Urothelium cell line (cell line): Measurements from ENCODE around the gene DNER.

Source experiments
- DNase-seq: peaks from one replicate; pipeline ENCODE4 v3.0.0; 2011; ENCODE audit warnings: low spot score, mixed read lengths
- FAIRE-seq: peaks from 2 replicates; lab custom pipeline; 2011; peaks lifted over from hg19 to GRCh38; lab: Jason Lieb, UNC

DNER gene

DNA sequence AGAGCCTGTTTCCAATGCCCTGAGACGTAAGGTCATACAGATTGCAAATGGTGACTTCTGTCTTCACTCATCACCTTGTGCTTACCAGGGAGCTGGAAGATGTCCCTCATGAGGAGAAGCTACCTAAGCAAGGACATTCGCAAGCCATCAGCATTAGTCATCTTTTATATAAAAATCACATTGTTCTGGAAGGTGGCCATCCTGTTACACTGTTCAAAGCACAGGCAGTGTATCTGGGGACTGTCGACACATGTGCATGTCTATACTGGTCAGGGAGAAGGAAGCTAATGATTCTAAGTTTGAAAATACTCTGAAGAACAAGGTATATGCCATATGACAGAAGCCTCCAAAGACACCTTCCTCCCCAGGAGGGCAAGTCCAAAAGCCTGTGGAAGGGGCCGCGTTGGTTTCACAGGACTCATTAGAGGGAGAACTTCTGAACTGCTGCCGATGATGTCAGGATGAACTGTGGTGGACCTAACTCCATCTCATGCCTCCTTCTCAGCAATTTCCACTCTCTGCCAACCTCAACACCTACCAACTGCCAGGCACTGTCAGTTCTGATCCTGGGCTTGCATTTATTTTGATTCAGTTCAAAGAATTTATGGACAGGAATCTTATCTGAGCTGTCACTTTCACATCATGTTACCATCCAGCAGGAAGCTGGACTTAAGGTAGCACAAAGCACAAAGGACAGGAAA lies 39.4 kb downstream of the DNER start:
- FAIRE-seq (peak; percentile 46), DNase-seq (no peak)

GRCh38 chr2:229673676-229674075 lies 40.7 kb downstream of the DNER start:
- FAIRE-seq (no peak), DNase-seq (no peak)

GRCh38 chr2:229672021-229672420 lies 42.3 kb downstream of the DNER start:
- DNase-seq = no peak
- FAIRE-seq = no peak

- DNase-seq = no peak
- FAIRE-seq = no peak
Observed at GRCh38 chr2:229669841-229670240, 44.5 kb downstream of the DNER start.

GRCh38 chr2:229666811-229667210 lies 47.5 kb downstream of the DNER start:
- FAIRE-seq (no peak), DNase-seq (no peak)

GRCh38 chr2:229665158-229665557 lies 49.2 kb downstream of the DNER start:
- no peak for FAIRE-seq
- DNase-seq = no peak

DNA sequence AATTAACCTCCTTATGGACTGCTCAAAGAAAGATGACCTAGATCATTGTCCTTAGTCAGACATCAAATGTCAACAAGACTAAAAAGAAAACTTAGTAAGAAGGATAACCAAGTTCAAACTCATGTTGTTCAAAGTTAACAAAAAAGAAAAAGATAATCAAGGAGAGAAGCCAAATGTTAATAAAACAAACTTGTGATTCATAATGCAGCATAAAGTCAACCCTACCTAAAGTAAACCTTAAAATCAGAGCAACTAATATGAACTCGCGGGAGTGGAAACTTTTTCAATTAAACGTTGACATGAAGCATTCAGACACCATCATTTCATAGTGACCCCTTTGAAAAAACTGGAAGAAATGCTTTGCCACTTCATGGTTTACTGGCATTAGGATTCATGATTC lies 52.9 kb downstream of the DNER start:
- no peak for FAIRE-seq

GRCh38 chr2:229660951-229661350 lies 53.4 kb downstream of the DNER start:
- no peak for FAIRE-seq
- peak; percentile 43 for DNase-seq

More for the DNA sequence above, 52.9 kb downstream of the DNER start:
- DNase-seq = no peak

- DNase-seq (no peak), FAIRE-seq (peak; percentile 48)
Observed at GRCh38 chr2:229660391-229660790, 54.0 kb downstream of the DNER start.

DNA sequence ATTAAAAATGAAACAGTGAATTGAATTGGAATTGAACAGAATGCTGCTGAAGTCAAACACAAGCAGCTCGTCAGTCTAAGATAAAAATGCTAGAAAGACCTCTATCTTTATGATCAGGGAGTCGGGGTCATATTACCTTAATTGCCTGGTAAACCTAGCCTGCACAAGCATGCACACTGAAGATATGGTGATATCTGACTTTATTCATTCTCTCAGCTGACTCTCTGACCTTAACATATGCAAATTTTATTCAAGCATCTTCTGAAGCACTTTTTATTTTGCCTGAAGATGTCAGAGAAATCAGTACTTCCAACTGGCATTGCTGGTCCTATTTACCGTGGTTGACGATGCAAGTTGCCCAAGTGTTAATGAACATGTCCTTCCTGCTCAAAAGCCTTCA lies 56.4 kb downstream of the DNER start:
- DNase-seq (no peak), FAIRE-seq (no peak)

DNA sequence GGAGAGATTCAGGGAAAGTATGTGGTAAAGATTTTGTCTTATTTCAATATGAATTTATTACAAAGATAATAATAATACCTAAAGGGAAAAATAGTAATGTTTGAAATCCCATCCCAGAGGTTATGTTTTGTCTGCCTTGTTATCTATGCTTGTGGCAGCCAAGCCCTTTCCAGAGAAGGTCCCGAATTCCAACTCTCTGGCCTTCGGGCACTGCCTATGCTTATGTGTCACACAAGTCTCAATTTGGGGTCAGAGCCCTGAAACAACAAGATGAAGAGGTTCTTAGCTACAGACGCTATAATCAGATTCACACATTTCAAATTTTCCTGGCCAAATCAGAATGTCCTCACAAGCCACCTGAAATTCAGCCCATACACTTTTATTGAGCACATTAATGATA lies 59.9 kb downstream of the DNER start:
- FAIRE-seq (no peak), DNase-seq (no peak)

DNA sequence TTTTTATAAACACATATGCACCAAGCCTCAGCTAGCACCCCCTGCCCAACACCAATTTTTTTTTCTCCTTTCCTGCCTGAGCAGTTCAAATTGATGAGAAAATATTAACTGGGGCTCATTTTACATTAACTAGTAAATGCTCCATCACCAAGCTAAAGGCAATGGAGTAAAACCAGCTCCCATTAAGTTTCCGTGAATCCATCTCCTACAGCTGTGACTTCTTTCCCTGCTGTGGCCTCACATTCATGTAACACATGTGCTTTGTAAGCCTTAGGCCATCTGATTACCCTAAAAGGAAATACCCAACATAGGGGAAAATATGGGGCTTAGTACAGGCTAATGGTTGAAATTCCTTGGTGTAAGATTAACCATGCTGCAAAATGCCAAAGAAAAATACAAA lies 60.8 kb downstream of the DNER start:
- no peak for FAIRE-seq
- DNase-seq = no peak

GRCh38 chr2:229652796-229653195 lies 61.6 kb downstream of the DNER start:
- DNase-seq (no peak), FAIRE-seq (no peak)

DNA sequence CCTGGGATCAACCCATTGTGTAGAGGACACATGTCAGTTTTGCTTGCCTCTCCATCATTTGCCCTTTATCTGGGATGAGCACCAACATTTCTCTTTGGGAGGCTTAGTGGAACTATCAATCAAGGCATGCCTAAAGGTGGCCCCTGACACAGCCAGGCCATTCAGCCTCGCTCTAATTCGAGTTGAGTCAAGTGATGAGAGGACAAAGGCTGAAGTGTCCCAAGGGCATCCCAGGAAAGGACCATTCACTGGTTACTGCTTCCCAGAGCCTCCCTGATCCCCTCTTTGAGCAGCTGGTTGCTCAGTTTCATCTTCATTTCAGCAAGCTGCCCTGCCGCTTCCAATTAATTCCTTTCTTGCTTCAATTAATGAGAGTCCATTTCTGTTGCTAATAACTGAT lies 63.5 kb downstream of the DNER start:
- DNase-seq (no peak), FAIRE-seq (no peak)

DNA sequence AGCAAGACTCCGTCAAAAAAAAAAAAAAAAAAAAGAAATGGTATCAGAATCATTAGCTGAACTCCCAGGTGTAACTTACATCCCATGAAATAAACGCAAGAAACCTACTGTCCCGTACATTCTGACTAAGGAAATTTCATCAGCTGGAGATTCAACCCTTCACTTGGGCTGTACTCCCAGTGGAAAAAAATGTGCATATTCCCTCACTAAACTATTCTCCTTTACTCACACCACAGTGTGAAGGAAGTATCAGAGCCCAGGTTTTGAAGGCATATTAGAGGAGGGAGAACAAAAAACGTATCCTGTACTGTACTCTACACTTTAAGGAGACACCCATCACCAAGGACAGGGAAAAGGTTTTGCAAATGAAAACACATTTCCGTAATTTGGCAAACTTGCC lies 64.3 kb downstream of the DNER start:
- FAIRE-seq (no peak), DNase-seq (no peak)

DNA sequence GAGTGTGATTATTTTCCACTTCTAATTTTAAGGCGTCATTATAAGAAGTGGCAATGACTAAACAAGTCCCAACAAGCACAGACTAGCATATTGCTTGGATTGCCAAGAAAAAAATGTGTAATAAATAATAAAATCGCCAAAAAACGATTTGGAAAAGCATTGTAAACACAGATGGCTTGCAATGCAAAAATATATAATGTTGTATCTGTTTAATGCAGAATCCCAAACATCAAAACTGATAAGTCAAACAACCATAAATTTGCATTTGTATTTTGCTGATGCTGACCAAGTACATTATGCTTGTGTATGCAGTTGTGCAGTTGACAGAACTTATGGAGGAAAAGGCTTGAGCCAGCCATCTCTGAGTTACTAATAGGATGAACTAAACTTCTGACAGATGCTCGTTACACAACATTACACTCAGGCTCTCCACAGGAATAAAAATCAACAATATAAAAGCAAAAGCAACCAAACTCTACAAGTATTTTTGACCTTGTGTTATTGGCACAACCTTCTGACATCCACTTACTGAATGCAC lies 68.1 kb downstream of the DNER start:
- DNase-seq (no peak), FAIRE-seq (no peak)

DNA sequence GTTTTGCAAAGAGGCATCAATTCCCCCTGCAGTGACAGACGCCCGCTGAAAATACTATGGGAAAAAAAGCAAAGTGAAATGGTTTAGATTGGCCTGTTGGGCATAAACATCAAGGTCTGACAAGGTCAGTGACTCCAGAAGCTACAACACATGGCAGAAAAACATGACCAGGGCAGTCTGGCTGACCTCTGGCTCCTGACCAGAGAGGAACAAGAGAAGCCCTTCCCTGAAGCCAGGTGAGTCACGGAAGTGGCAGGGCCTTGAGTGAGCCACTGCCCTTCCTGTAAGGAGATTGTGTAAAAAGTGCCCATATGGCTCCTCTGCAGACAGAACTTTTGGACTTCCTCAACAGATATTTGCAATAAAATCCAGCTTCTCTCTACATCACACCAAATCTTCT lies 72.0 kb downstream of the DNER start:
- DNase-seq = no peak
- no peak for FAIRE-seq

DNA sequence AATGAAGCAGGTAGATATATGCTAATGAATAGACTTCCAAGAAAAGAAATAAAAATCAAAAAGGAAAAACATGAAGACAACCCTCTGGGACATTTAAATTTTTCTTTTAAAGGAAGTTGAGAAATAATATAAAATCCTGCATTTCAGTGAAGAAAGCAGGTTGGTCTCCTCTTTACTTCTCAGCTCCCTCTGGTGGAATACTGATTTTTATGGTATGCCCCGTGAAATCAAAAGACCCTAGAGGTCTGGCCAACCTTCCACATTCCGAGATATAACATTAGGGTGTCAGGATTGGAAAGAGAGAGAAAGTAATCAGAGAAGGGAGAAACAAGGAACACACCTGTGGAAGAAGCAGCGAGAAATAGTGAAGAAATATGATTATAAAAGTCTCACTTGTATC lies 72.7 kb downstream of the DNER start:
- no peak for FAIRE-seq
- DNase-seq = no peak

DNA sequence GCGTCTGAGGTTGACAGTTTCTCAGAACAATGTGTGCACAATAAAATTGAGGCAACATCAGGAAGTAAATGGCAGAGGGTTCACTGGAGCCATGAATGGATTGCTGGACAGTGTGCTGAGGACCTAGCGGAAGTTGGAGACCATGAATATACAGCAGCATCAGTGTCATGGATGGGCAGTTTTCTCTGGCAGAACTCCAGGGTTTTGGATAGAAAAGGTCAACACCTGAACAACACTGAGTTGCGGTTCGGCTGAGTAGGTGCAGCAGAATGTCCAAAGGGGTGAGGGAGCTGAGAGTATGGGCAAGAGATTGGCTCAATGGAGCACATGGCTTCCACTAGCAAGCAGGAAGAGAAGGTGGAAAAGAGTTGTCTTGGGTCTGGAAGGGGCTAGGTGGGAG lies 73.7 kb downstream of the DNER start:
- FAIRE-seq (no peak), DNase-seq (no peak)

DNA sequence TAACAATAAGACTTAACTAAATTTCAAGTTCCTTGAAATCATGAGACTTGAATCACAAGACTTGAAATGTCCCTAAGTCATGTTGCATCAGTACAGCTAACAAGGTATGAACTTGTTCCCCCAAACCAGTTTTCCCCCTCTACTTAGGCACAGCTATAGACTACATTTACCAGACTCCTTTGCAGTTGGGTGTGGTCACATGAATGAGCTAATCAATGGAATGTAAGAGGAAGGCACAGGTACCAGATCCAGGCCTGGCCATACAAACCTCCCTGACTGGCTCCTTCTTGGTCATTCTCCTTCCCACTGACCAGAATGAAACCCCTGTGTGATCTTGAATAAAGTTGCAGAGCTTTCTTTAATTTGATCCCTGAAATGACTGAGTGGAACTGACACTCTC lies 77.8 kb downstream of the DNER start:
- DNase-seq (no peak), FAIRE-seq (no peak)

DNA sequence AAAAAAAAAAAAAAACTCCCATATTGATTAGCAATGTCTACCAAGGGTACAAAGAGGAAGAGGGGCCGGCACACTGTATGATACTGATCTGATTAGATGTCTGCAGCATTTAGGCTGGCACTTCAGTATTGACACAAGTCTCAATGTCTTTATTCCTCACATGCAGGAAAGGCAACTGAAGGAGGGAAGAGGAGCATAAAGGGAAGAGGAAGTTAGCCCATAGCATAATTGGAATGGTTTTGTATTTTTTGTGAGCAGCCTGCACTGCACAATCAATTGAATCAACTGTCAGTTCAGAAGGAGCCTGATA lies 79.0 kb downstream of the DNER start:
- FAIRE-seq (no peak), DNase-seq (no peak)

GRCh38 chr2:229634601-229635370 lies 79.6 kb downstream of the DNER start:
- FAIRE-seq (no peak), DNase-seq (no peak)
